Measurements from ENCODE around the gene PGAP3.

GRCh38 chr17:39694593-39694992 is 6.7 kb upstream of the PGAP3 start:
- TF ChIP-seq CTCF (IDR thresholded peaks at IDR 0.05; ENCODE audit: insufficient read depth, low read depth, low read length) (no peak), EZH2 (IDR thresholded peaks at IDR 0.05; ENCODE audit: insufficient read depth, low read length) (no peak)
